ENCODE data around the gene FAM186B. TPM values are rescaled to one million over a fixed set of nuclear protein-coding genes. Genes with fewer than 3 reads are reported as not detected.

Gene FAM186B
- total RNA-seq, 1 donor from 2014 or later: not detected

DNA sequence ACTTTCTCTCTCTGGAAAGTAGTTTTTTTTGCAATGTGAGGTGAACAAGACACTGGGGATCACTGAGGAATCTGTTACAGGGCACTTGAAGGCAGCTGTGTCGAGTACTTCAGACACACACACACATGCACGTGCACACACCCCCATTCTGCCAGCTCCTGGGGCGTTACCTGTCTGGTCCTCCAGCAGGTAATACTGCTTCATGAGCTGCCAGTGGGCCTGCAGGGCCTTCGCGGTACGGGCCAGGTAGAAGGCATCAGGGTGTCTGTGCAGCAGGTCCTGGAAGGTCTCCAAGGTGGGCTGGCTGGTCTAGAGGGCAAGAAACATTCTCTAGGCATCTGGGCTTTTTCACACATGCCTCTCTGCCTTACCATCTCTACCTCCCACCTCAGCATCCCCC lies 42.6 kb downstream of the FAM186B start:
- peaks cover 39 to 48% (median 40%) of the 10 kb centered on the region in 3 donors for H3K4me1 ChIP-seq (ENCODE audit: control insufficient read depth in 3 of 3, insufficient read depth in 3 of 3, low read length in 3 of 3)
- H3K4me3 ChIP-seq (ENCODE audit: low read length in 3 of 3): no peak overlapping the region
- H3K36me3 ChIP-seq (ENCODE audit: control insufficient read depth in 3 of 3, insufficient read depth in 3 of 3, low read length in 3 of 3): peaks cover 64 to 72% (median 68%) of the 10 kb centered on the region in 3 donors
- no peak overlapping the region for H3K27ac ChIP-seq (ENCODE audit: low read depth, low read length)
- H3K27me3 ChIP-seq (ENCODE audit: control insufficient read depth in 3 of 3, insufficient read depth in 3 of 3, low read length in 3 of 3): no peaks in the 10 kb centered on the region
- H3K9me3 ChIP-seq (ENCODE audit: control insufficient read depth in 3 of 3, low read length in 3 of 3): no peaks in the 10 kb centered on the region
- H3K9ac ChIP-seq (ENCODE audit: low read depth in 1 of 3, low read length in 3 of 3): peak overlapping the region in 1 of 3 donors; percentile 50

- no peak overlapping the region for H3K4me3 ChIP-seq (ENCODE audit: low read length in 3 of 3)
- no peak overlapping the region for H3K27ac ChIP-seq (ENCODE audit: low read depth, low read length)
- no peaks in the 10 kb centered on the region for H3K27me3 ChIP-seq (ENCODE audit: control insufficient read depth in 3 of 3, insufficient read depth in 3 of 3, low read length in 3 of 3)
- H3K36me3 ChIP-seq (ENCODE audit: control insufficient read depth in 3 of 3, insufficient read depth in 3 of 3, low read length in 3 of 3): peaks cover 70 to 77% (median 73%) of the 10 kb centered on the region in 3 donors
- H3K9ac ChIP-seq (ENCODE audit: low read depth in 1 of 3, low read length in 3 of 3): no peak overlapping the region
- H3K9me3 ChIP-seq (ENCODE audit: control insufficient read depth in 3 of 3, low read length in 3 of 3): no peaks in the 10 kb centered on the region
- H3K4me1 ChIP-seq (ENCODE audit: control insufficient read depth in 3 of 3, insufficient read depth in 3 of 3, low read length in 3 of 3): peaks cover 37 to 42% (median 37%) of the 10 kb centered on the region in 3 donors
Measured at GRCh38 chr12:49562233-49562632, 43.2 kb downstream of the FAM186B start.

- Histone ChIP-seq H3K9ac (ENCODE audit: low read depth in 1 of 3, low read length in 3 of 3) (no peak overlapping the region), H3K9me3 (ENCODE audit: control insufficient read depth in 3 of 3, low read length in 3 of 3) (no peaks in the 10 kb centered on the region), H3K36me3 (ENCODE audit: control insufficient read depth in 3 of 3, insufficient read depth in 3 of 3, low read length in 3 of 3) (peaks cover 80 to 91% (median 82%) of the 10 kb centered on the region in 3 donors), H3K4me1 (ENCODE audit: control insufficient read depth in 3 of 3, insufficient read depth in 3 of 3, low read length in 3 of 3) (peaks cover 21 to 27% (median 23%) of the 10 kb centered on the region in 3 donors), H3K27ac (ENCODE audit: low read depth, low read length) (no peak overlapping the region), H3K27me3 (ENCODE audit: control insufficient read depth in 3 of 3, insufficient read depth in 3 of 3, low read length in 3 of 3) (no peaks in the 10 kb centered on the region), H3K4me3 (ENCODE audit: low read length in 3 of 3) (no peak overlapping the region)
Measured at GRCh38 chr12:49560695-49561094, 44.7 kb downstream of the FAM186B start.

- no peaks in the 10 kb centered on the region for H3K9me3 ChIP-seq (ENCODE audit: control insufficient read depth in 3 of 3, low read length in 3 of 3)
- no peak overlapping the region for H3K27ac ChIP-seq (ENCODE audit: low read depth, low read length)
- peaks cover 74 to 82% (median 76%) of the 10 kb centered on the region in 3 donors for H3K36me3 ChIP-seq (ENCODE audit: control insufficient read depth in 3 of 3, insufficient read depth in 3 of 3, low read length in 3 of 3)
- H3K4me3 ChIP-seq (ENCODE audit: low read length in 3 of 3): no peak overlapping the region
- no peaks in the 10 kb centered on the region for H3K27me3 ChIP-seq (ENCODE audit: control insufficient read depth in 3 of 3, insufficient read depth in 3 of 3, low read length in 3 of 3)
- peak overlapping the region in 1 of 3 donors; percentile 3 for H3K9ac ChIP-seq (ENCODE audit: low read depth in 1 of 3, low read length in 3 of 3)
- H3K4me1 ChIP-seq (ENCODE audit: control insufficient read depth in 3 of 3, insufficient read depth in 3 of 3, low read length in 3 of 3): peaks cover 6 to 12% (median 8%) of the 10 kb centered on the region in 3 donors
Measured at GRCh38 chr12:49559011-49559675, 46.3 kb downstream of the FAM186B start.

DNA sequence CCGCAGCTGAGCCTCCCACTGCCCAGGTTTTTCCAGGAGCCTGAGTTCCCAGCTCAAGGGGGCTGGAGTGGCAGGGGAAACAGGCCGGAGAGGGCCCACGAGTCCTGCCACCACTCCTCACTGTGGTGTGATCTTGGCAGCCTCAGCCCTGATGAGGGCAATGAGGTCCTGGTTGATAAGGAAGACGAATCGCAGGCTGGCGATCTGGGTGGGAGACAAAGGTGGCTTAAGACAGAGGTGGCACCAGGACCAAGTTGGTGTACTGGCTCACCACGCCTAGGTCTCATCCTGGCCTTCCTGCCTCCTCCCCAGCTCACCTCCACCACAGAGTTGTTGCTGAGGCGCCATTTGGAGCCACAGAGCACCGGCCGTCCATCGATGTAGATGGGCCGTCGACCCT lies 46.9 kb downstream of the FAM186B start:
- no peaks in the 10 kb centered on the region for H3K27me3 ChIP-seq (ENCODE audit: control insufficient read depth in 3 of 3, insufficient read depth in 3 of 3, low read length in 3 of 3)
- peak overlapping the region in 1 of 3 donors; percentile 16 for H3K9ac ChIP-seq (ENCODE audit: low read depth in 1 of 3, low read length in 3 of 3)
- H3K36me3 ChIP-seq (ENCODE audit: control insufficient read depth in 3 of 3, insufficient read depth in 3 of 3, low read length in 3 of 3): peaks cover 68 to 76% (median 70%) of the 10 kb centered on the region in 3 donors
- peaks cover under 1 to 5% (median 3%) of the 10 kb centered on the region in 3 donors for H3K4me1 ChIP-seq (ENCODE audit: control insufficient read depth in 3 of 3, insufficient read depth in 3 of 3, low read length in 3 of 3)
- no peak overlapping the region for H3K4me3 ChIP-seq (ENCODE audit: low read length in 3 of 3)
- no peaks in the 10 kb centered on the region for H3K9me3 ChIP-seq (ENCODE audit: control insufficient read depth in 3 of 3, low read length in 3 of 3)
- H3K27ac ChIP-seq (ENCODE audit: low read depth, low read length): no peak overlapping the region

DNA sequence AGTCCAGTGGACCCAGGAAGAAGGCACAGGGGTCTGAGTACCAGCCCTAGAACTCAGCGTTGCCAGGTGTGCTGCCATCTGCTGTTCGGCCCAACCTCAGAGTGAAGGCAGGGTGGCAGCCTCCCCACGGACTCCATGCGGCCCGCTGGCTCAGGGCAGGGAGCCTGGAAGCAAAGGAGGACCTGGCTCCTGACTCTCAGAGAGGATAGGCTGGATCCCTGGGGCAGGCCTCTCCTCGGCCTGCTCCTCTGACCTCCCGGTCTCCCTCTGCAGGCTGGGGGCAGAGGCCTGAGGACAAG lies 47.6 kb downstream of the FAM186B start:
- Histone ChIP-seq H3K4me1 (ENCODE audit: control insufficient read depth in 3 of 3, insufficient read depth in 3 of 3, low read length in 3 of 3) (peaks cover 0 to 2% (median 1%) of the 10 kb centered on the region in 3 donors), H3K4me3 (ENCODE audit: low read length in 3 of 3) (no peak overlapping the region), H3K9ac (ENCODE audit: low read depth in 1 of 3, low read length in 3 of 3) (no peak overlapping the region), H3K36me3 (ENCODE audit: control insufficient read depth in 3 of 3, insufficient read depth in 3 of 3, low read length in 3 of 3) (peaks cover 62 to 69% (median 63%) of the 10 kb centered on the region in 3 donors), H3K27ac (ENCODE audit: low read depth, low read length) (no peak overlapping the region), H3K27me3 (ENCODE audit: control insufficient read depth in 3 of 3, insufficient read depth in 3 of 3, low read length in 3 of 3) (no peaks in the 10 kb centered on the region), H3K9me3 (ENCODE audit: control insufficient read depth in 3 of 3, low read length in 3 of 3) (no peaks in the 10 kb centered on the region)

GRCh38 chr12:49557187-49557916 lies 48.1 kb downstream of the FAM186B start:
- no peak overlapping the region for H3K27ac ChIP-seq (ENCODE audit: low read depth, low read length)
- H3K9me3 ChIP-seq (ENCODE audit: control insufficient read depth in 3 of 3, low read length in 3 of 3): no peaks in the 10 kb centered on the region
- peaks cover 57 to 64% (median 58%) of the 10 kb centered on the region in 3 donors for H3K36me3 ChIP-seq (ENCODE audit: control insufficient read depth in 3 of 3, insufficient read depth in 3 of 3, low read length in 3 of 3)
- no peaks in the 10 kb centered on the region for H3K27me3 ChIP-seq (ENCODE audit: control insufficient read depth in 3 of 3, insufficient read depth in 3 of 3, low read length in 3 of 3)
- H3K9ac ChIP-seq (ENCODE audit: low read depth in 1 of 3, low read length in 3 of 3): no peak overlapping the region
- H3K4me1 ChIP-seq (ENCODE audit: control insufficient read depth in 3 of 3, insufficient read depth in 3 of 3, low read length in 3 of 3): peaks cover 4 to 7% (median 6%) of the 10 kb centered on the region in 3 donors
- no peak overlapping the region for H3K4me3 ChIP-seq (ENCODE audit: low read length in 3 of 3)

GRCh38 chr12:49556391-49557186 lies 48.9 kb downstream of the FAM186B start:
- Histone ChIP-seq H3K4me1 (ENCODE audit: control insufficient read depth in 3 of 3, insufficient read depth in 3 of 3, low read length in 3 of 3) (peaks cover 11 to 15% (median 14%) of the 10 kb centered on the region in 3 donors), H3K9ac (ENCODE audit: low read depth in 1 of 3, low read length in 3 of 3) (no peak overlapping the region), H3K27me3 (ENCODE audit: control insufficient read depth in 3 of 3, insufficient read depth in 3 of 3, low read length in 3 of 3) (no peaks in the 10 kb centered on the region), H3K4me3 (ENCODE audit: low read length in 3 of 3) (no peak overlapping the region), H3K27ac (ENCODE audit: low read depth, low read length) (no peak overlapping the region), H3K9me3 (ENCODE audit: control insufficient read depth in 3 of 3, low read length in 3 of 3) (no peaks in the 10 kb centered on the region), H3K36me3 (ENCODE audit: control insufficient read depth in 3 of 3, insufficient read depth in 3 of 3, low read length in 3 of 3) (peaks cover 52 to 57% (median 52%) of the 10 kb centered on the region in 3 donors)

GRCh38 chr12:49555631-49556390 lies 49.6 kb downstream of the FAM186B start:
- H3K27ac ChIP-seq (ENCODE audit: low read depth, low read length): no peak overlapping the region

More at GRCh38 chr12:49555631-49556390, 49.6 kb downstream of the FAM186B start:
- H3K4me3 ChIP-seq (ENCODE audit: low read length in 3 of 3): no peak overlapping the region
- H3K27me3 ChIP-seq (ENCODE audit: control insufficient read depth in 3 of 3, insufficient read depth in 3 of 3, low read length in 3 of 3): no peaks in the 10 kb centered on the region
- H3K9ac ChIP-seq (ENCODE audit: low read depth in 1 of 3, low read length in 3 of 3): no peak overlapping the region
- H3K4me1 ChIP-seq (ENCODE audit: control insufficient read depth in 3 of 3, insufficient read depth in 3 of 3, low read length in 3 of 3): peaks cover 13 to 17% (median 16%) of the 10 kb centered on the region in 3 donors
- H3K9me3 ChIP-seq (ENCODE audit: control insufficient read depth in 3 of 3, low read length in 3 of 3): no peaks in the 10 kb centered on the region
- peaks cover 47 to 50% (median 47%) of the 10 kb centered on the region in 3 donors for H3K36me3 ChIP-seq (ENCODE audit: control insufficient read depth in 3 of 3, insufficient read depth in 3 of 3, low read length in 3 of 3)

Measured in skeletal muscle tissue (tissue), 4 donors.